Neuronal stem cell (in vitro differentiated cells): ENCODE results near the gene GADD45A.
"Not testable (repeated sequence)": the region's sequence is repeated elsewhere in the genome, so short reads cannot be mapped to it uniquely, and the experiment has no call there.

Source experiments
- DNase-seq: peaks from one replicate; pipeline ENCODE4 v3.0.0-alpha.2; 2013; ENCODE audit warnings: low spot score
- H2AFZ ChIP-seq: one replicate; pipeline ENCODE4 v1.6.1; 2013; ENCODE audit warnings: mild to moderate bottlenecking, low read length, inconsistent platforms
- H2AK5ac ChIP-seq: 2 replicates; pipeline ENCODE4 v1.6.1; 2013; ENCODE audit warnings: low read depth, mild to moderate bottlenecking, inconsistent platforms, low read length, moderate library complexity, mixed read lengths
- H2BK120ac ChIP-seq: 2 replicates; pipeline ENCODE4 v1.6.1; 2013; ENCODE audit warnings: low read depth, mild to moderate bottlenecking, inconsistent platforms, low read length, moderate library complexity, mixed read lengths
- H2BK12ac ChIP-seq: one replicate; pipeline ENCODE4 v1.6.1; 2013; ENCODE audit warnings: low read length, inconsistent platforms
- H2BK15ac ChIP-seq: 2 replicates; pipeline ENCODE4 v1.6.1; 2013; ENCODE audit warnings: mild to moderate bottlenecking, low read length, inconsistent platforms, mixed read lengths
- H2BK5ac ChIP-seq: one replicate; pipeline ENCODE4 v1.6.1; 2013; ENCODE audit warnings: inconsistent platforms, mild to moderate bottlenecking, low read length, moderate library complexity
- H3K14ac ChIP-seq: one replicate; pipeline ENCODE4 v1.6.1; 2013; ENCODE audit warnings: low read length, inconsistent platforms
- H3K18ac ChIP-seq: 2 replicates; pipeline ENCODE4 v1.6.1; 2013; ENCODE audit warnings: low read length, inconsistent platforms
- H3K23ac ChIP-seq: 2 replicates; pipeline ENCODE4 v1.6.1; 2013; ENCODE audit warnings: low read depth, mild to moderate bottlenecking, mixed read lengths, low read length, inconsistent platforms; ENCODE audit not compliant: poor library complexity
- H3K27ac ChIP-seq: replicated peaks from 3 replicates; pipeline ENCODE4 v1.5.1; 2013; ENCODE audit warnings: low read length, inconsistent platforms
- H3K27me3 ChIP-seq, 3 experiments: 2 replicates each; pipeline ENCODE4 v1.6.1; 2013; ENCODE audit warnings: low read length in 3 of 3, mild to moderate bottlenecking in 2 of 3, inconsistent platforms in 1 of 3, low read depth in 1 of 3, mixed read lengths in 1 of 3, moderate library complexity in 1 of 3; ENCODE audit not compliant: control insufficient read depth in 3 of 3, insufficient read depth in 3 of 3
- H3K36me3 ChIP-seq, 2 donors: replicated peaks in 1 of 2; 2 replicates each; pipeline ENCODE4 v1.6.1; 2013; ENCODE audit warnings: low read length in 2 of 2; ENCODE audit not compliant: control insufficient read depth in 2 of 2, insufficient read depth in 2 of 2
- H3K4ac ChIP-seq: 2 replicates; pipeline ENCODE4 v1.6.1; 2013; ENCODE audit warnings: inconsistent platforms, mild to moderate bottlenecking, low read length, moderate library complexity
- H3K4me1 ChIP-seq, 2 donors: 1 replicate in 1 of 2; 2 replicates in 1 of 2; pipeline ENCODE4 v1.6.1; 2013; ENCODE audit warnings: low read length in 2 of 2, low read depth in 1 of 2; ENCODE audit not compliant: control insufficient read depth in 2 of 2, insufficient read depth in 1 of 2
- H3K4me2 ChIP-seq: one replicate; pipeline ENCODE4 v1.6.1; 2013; ENCODE audit warnings: mild to moderate bottlenecking, low read length, inconsistent platforms; ENCODE audit not compliant: insufficient read depth, poor library complexity, severe bottlenecking
- H3K4me3 ChIP-seq, 2 donors: 2 replicates each; pipeline ENCODE4 v1.5.1; 2013; ENCODE audit warnings: low read length in 2 of 2, mild to moderate bottlenecking in 2 of 2, inconsistent platforms in 1 of 2, moderate library complexity in 1 of 2
- H3K79me1 ChIP-seq: one replicate; pipeline ENCODE4 v1.6.1; 2013; ENCODE audit warnings: low read depth, mild to moderate bottlenecking, inconsistent platforms, low read length, moderate library complexity
- H3K9ac ChIP-seq: one replicate; pipeline ENCODE4 v1.6.1; 2013; ENCODE audit warnings: mild to moderate bottlenecking, low read depth, low read length, inconsistent platforms; ENCODE audit not compliant: poor library complexity
- H3K9me3 ChIP-seq, 2 donors: replicated peaks in 1 of 2; 2 replicates each; pipeline versions ENCODE3 to v1.6.1; 2013; ENCODE audit warnings: low read length in 2 of 2, mild to moderate bottlenecking in 2 of 2, inconsistent platforms in 1 of 2, low read depth in 1 of 2, mixed read lengths in 1 of 2, moderate library complexity in 1 of 2; ENCODE audit not compliant: control insufficient read depth in 2 of 2, insufficient read depth in 1 of 2
- H4K8ac ChIP-seq: one replicate; pipeline ENCODE4 v1.6.1; 2013; ENCODE audit warnings: low read depth, mild to moderate bottlenecking, inconsistent platforms, low read length, moderate library complexity
- H4K91ac ChIP-seq: one replicate; pipeline ENCODE4 v1.6.1; 2013; ENCODE audit warnings: low read length, low read depth, mild to moderate bottlenecking, inconsistent platforms; ENCODE audit not compliant: poor library complexity
- WGBS, 2 donors: extraction: QIAGEN DNeasy Blood & Tissue Kit; methylation state at CpG; one replicate each; pipeline ENCODE4 v1.1.7; 2013; ENCODE audit warnings: missing lambda C conversion rate in 2 of 2, mixed read lengths in 1 of 2; ENCODE audit not compliant: insufficient read length in 2 of 2, insufficient replicate concordance in 1 of 2; ENCODE audit errors: extremely low coverage in 2 of 2; 5-methylcytosine and 5-hydroxymethylcytosine counted together

The GADD45A gene

DNA sequence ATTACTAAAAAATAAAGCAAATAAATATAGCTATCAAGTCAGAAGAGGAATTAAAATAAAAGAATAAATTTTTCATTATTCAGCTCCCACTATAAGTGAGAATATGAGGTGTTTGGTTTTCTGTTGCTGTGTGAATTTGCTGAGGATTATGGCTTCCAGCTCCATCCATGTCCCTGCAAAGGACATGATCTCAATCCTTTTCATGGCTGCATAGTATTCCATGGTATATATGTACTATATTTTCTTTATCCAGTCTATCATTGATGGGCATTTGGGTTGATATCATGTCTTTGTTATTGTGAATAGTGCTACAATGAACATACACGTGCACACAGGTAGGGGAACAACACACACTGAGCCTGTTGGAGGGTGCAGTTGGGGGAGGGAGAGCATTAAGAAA is 27.8 kb upstream of the GADD45A start:
- H2BK12ac ChIP-seq, H3K79me1 ChIP-seq, H3K14ac ChIP-seq, H3K4me2 ChIP-seq, H2BK15ac ChIP-seq, H3K4ac ChIP-seq, H3K4me3 ChIP-seq, H3K9me3 ChIP-seq, H3K27me3 ChIP-seq, H3K23ac ChIP-seq, H4K91ac ChIP-seq, H2BK120ac ChIP-seq, H2AFZ ChIP-seq, H2AK5ac ChIP-seq, H3K9ac ChIP-seq, H3K36me3 ChIP-seq, H3K4me1 ChIP-seq, H2BK5ac ChIP-seq, H4K8ac ChIP-seq, H3K27ac ChIP-seq, DNase-seq, H3K18ac ChIP-seq: not testable (repeated sequence)
- no CpG with 5 or more reads among the region's 1 CpG for WGBS, 2 donors

DNA sequence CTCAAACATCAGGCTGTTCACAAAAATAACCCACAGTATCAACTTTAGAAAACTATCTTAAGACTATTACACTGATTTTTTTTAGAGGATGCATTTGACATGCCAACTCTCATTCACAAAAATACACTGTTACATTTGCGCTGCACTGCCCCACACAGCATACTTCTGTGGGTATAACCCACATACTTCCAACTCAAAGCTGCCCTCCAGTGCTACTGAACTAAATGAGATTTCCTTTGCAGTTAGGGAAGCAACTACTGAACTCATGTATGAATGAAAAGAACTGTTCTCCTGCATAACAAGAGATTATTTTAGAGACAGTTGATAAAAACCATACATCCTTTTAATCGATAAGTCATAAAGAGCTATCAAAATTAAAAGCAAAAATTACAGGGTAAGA is 25.8 kb upstream of the GADD45A start:
- no peaks in the 10 kb centered on the region for H3K4me1 ChIP-seq
- H3K4me2 ChIP-seq, result no peak overlapping the region
- no peaks in the 10 kb centered on the region for H3K79me1 ChIP-seq
- no peak overlapping the region for H3K4ac ChIP-seq
- no peak overlapping the region for H2AFZ ChIP-seq
- no peaks in the 10 kb centered on the region for H3K27me3 ChIP-seq
- no peak overlapping the region for H2BK15ac ChIP-seq
- no peaks in the 10 kb centered on the region for H3K36me3 ChIP-seq
- H3K18ac ChIP-seq, result no peak overlapping the region
- H2AK5ac ChIP-seq, result no peak overlapping the region
- no peak overlapping the region for H3K23ac ChIP-seq
- no CpG with 5 or more reads among the region's 2 CpGs for WGBS, 2 donors
- no peak overlapping the region for H3K4me3 ChIP-seq
- no peak overlapping the region for H3K9ac ChIP-seq
- no peak overlapping the region for H3K14ac ChIP-seq
- H3K9me3 ChIP-seq, result no peaks in the 10 kb centered on the region
- DNase-seq, result no peak
- H2BK5ac ChIP-seq, result no peak overlapping the region
- no peak overlapping the region for H2BK12ac ChIP-seq
- no peak overlapping the region for H4K91ac ChIP-seq
- no peak overlapping the region for H3K27ac ChIP-seq
- no peak overlapping the region for H4K8ac ChIP-seq
- no peak overlapping the region for H2BK120ac ChIP-seq

DNA sequence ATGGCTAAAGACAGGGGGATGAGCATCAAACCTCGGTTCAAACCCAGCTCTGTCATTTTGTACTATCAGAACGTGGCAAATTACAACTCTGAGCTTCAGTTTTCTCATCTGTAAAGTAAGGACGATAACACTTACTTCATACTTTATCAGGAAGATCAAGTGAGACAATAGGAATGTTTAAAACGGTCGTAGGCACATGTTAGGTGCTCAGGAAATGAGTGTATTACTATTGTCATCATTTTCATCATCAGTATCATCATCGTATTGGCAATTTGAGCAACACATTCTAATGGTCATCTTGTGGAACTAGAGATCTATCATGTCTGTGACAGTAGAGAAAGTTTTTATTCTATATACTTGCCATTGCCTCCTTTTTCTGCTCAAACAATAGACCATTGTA is 22.1 kb upstream of the GADD45A start:
- Histone ChIP-seq H3K9ac (no peak overlapping the region), H3K4ac (no peak overlapping the region), H3K18ac (no peak overlapping the region), H4K8ac (no peak overlapping the region), H3K27ac (no peak overlapping the region), H2BK5ac (no peak overlapping the region), H3K14ac (no peak overlapping the region), H2BK120ac (no peak overlapping the region), H3K36me3 (no peaks in the 10 kb centered on the region), H2BK15ac (no peak overlapping the region), H3K4me3 (no peak overlapping the region), H3K4me2 (no peak overlapping the region), H2AK5ac (no peak overlapping the region), H3K4me1 (no peaks in the 10 kb centered on the region), H3K79me1 (no peaks in the 10 kb centered on the region), H2AFZ (no peak overlapping the region), H4K91ac (no peak overlapping the region), H3K23ac (no peak overlapping the region), H3K9me3 (no peaks in the 10 kb centered on the region), H2BK12ac (no peak overlapping the region), H3K27me3 (no peaks in the 10 kb centered on the region)
- DNase-seq, result no peak
- WGBS, 2 donors, result no CpG with 5 or more reads among the region's 6 CpGs

DNA sequence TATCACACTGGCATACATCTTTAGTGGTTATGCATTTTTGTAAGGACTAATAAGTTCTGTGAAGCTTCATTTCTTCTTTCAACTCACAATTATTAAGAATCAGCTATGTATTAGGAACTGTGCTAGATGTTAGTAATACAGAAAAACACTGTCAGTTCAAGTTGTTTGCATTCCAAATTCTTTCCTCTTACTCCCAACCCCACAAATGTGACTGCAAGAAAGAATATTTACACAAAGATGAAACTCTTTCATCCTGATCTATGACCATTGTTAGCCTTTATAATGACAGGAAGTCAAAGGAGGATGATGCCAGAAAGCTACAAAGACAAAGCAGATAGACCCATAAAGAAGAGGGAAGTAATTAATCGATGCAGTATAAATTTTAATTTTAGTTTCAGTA is 21.0 kb upstream of the GADD45A start:
- no CpG with 5 or more reads among the region's 1 CpG for WGBS, 2 donors
- H2AFZ ChIP-seq, result no peak overlapping the region
- H3K23ac ChIP-seq, result no peak overlapping the region
- no peak overlapping the region for H4K8ac ChIP-seq
- H2AK5ac ChIP-seq, result no peak overlapping the region
- no peak overlapping the region for H3K4me2 ChIP-seq
- H3K79me1 ChIP-seq, result no peaks in the 10 kb centered on the region
- H3K4me3 ChIP-seq, result no peak overlapping the region
- no peak overlapping the region for H4K91ac ChIP-seq
- DNase-seq, result no peak
- H2BK15ac ChIP-seq, result no peak overlapping the region
- H3K9me3 ChIP-seq, result no peaks in the 10 kb centered on the region
- no peak overlapping the region for H2BK5ac ChIP-seq
- H2BK12ac ChIP-seq, result no peak overlapping the region
- no peak overlapping the region for H2BK120ac ChIP-seq
- H3K36me3 ChIP-seq, result no peaks in the 10 kb centered on the region
- no peak overlapping the region for H3K9ac ChIP-seq
- H3K14ac ChIP-seq, result no peak overlapping the region
- H3K27ac ChIP-seq, result no peak overlapping the region
- no peaks in the 10 kb centered on the region for H3K4me1 ChIP-seq
- H3K27me3 ChIP-seq, result no peaks in the 10 kb centered on the region
- no peak overlapping the region for H3K18ac ChIP-seq
- H3K4ac ChIP-seq, result no peak overlapping the region
